ENCODE data around the gene ERI3. TPM values are rescaled to one million over a fixed set of nuclear protein-coding genes. Genes with fewer than 3 reads are reported as not detected.

The ERI3 gene
- total RNA-seq, 2 donors from 2014 or later: 30.4 to 45.5 TPM

DNA sequence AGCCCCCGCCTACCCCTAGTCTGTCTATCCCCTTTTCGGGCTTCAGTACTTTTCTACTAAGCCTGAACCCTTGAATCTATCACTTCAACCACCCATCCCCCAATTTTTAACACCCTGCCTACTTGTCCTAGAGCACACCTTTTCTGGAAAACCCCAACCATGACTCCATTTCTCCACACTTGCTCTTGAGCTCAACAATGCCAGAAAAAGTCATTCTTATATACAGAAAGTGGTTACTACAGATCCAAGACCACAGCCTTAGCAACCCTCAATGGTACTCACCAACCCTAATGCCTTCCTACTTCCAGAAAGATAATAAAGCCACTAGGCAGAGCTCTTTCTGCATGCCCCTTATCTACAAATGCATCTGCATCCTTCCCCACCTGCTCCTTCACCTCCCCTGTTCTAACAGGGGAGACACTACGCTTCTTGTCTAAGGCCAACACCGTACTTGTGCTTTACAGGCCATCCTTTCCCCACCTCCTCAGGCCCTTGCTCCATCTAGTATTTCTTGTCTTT lies 100.6 kb downstream of the ERI3 start:
- H3K27ac Mint-ChIP-seq: no peak overlapping the region
- H3K9me3 Mint-ChIP-seq: no peaks in the 10 kb centered on the region
- no peaks in the 10 kb centered on the region for H3K4me1 Mint-ChIP-seq (ENCODE audit: low read depth)
- DNase-seq (peak in 1 of 2 donors; percentile 13), ATAC-seq (replicated peaks in 1 of 2) (peak; percentile 71 to 88)
- no peaks in the 10 kb centered on the region for H3K27me3 Mint-ChIP-seq (ENCODE audit: low read depth)
- no peak overlapping the region for H3K4me3 Mint-ChIP-seq
- no peaks in the 10 kb centered on the region for H3K36me3 Mint-ChIP-seq (ENCODE audit: insufficient read depth in 2 of 2)

- Mint-ChIP-seq H3K4me1 (ENCODE audit: low read depth) (no peaks in the 10 kb centered on the region), H3K27ac (no peak overlapping the region), H3K36me3 (ENCODE audit: insufficient read depth in 2 of 2) (no peaks in the 10 kb centered on the region), H3K4me3 (no peak overlapping the region), H3K9me3 (no peaks in the 10 kb centered on the region), H3K27me3 (ENCODE audit: low read depth) (no peaks in the 10 kb centered on the region)
- no peak for DNase-seq
- no peak for ATAC-seq (replicated peaks in 1 of 2)
Measured at GRCh38 chr1:44251989-44252671, 102.9 kb downstream of the ERI3 start.

DNA sequence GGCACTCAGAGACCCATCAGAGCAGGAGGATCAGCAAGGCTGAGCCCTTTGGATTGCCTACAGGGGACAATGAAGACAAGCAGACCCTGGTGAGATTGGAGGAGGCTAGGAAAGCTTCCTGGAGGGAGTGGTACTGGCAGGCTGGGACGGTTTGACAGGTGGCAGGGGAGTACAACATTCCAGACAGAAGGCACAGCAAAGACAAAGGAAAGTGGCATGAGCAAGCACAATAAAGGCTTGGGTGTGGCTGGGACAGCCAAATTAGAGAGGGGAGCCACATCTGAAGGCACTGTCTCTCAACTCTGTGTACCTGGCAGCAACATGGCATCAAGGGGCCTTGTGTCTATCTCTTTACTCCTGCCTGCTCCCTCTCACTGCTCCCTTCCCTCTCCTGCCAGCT lies 103.6 kb downstream of the ERI3 start:
- Mint-ChIP-seq H3K27ac (no peak overlapping the region), H3K4me1 (ENCODE audit: low read depth) (no peaks in the 10 kb centered on the region), H3K36me3 (ENCODE audit: insufficient read depth in 2 of 2) (no peaks in the 10 kb centered on the region), H3K4me3 (no peak overlapping the region), H3K27me3 (ENCODE audit: low read depth) (no peaks in the 10 kb centered on the region), H3K9me3 (no peaks in the 10 kb centered on the region)
- ATAC-seq (replicated peaks in 1 of 2) (no peak), DNase-seq (no peak)

DNA sequence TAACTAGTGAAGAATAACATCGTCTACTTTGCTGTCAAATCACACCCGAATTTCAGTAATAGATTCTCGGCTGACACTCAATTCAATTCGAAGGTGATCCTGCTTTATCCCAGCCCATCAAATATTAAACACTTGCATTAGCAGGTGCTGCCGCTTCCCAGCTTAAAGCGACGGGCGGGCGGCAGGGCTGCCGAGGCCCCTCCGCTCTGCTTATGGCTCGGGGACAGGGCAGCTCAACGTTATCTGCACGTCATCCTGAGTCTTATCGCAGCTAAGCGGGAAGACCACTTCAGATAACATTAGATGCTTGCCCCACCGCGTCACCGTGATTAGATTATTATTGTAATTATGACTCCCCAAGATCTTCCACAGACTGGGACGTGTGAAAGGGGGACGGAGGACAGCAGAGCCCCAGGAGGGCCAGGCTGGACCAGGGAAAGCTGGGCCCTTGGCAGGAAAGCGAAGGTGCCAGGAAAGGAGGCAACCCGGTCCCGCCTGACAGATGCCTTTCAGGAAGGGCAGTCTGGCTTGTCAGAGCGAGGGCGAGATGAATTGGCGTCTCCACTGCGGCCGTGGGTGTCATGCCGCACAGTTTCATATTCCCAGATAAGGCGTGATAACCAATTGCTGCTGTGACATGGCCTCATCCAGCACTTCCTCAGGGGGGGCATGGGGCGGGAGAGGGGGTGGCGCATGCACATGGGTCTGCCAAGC lies 104.8 kb downstream of the ERI3 start:
- DNase-seq (no peak), ATAC-seq (replicated peaks in 1 of 2) (no peak)
- Mint-ChIP-seq H3K27ac (no peak overlapping the region), H3K27me3 (ENCODE audit: low read depth) (no peaks in the 10 kb centered on the region), H3K36me3 (ENCODE audit: insufficient read depth in 2 of 2) (no peaks in the 10 kb centered on the region), H3K9me3 (no peaks in the 10 kb centered on the region), H3K4me1 (ENCODE audit: low read depth) (no peaks in the 10 kb centered on the region), H3K4me3 (no peak overlapping the region)

DNA sequence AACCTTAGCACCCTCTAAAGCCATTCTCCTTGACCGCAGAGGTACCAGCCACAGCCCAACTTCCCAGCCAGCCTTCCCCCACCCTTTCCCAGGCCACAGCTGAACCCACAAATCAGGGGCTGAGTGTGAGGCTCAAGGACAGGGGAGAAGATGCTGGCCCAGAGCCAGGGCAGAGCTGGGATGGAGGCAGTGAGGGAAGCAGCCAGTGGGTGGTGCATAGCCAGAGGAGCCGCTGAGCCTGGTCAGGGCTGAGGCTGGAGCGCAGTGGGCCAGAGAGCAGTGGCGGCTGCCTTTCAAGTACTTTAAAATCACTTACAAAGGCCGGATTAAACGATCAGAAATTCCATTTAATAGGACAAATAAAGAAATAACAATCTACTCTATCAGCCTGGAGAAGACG lies 105.5 kb downstream of the ERI3 start:
- no peak for DNase-seq
- no peak for ATAC-seq (replicated peaks in 1 of 2)
- no peaks in the 10 kb centered on the region for H3K9me3 Mint-ChIP-seq
- no peak overlapping the region for H3K27ac Mint-ChIP-seq
- H3K27me3 Mint-ChIP-seq (ENCODE audit: low read depth): no peaks in the 10 kb centered on the region
- H3K36me3 Mint-ChIP-seq (ENCODE audit: insufficient read depth in 2 of 2): no peaks in the 10 kb centered on the region
- H3K4me1 Mint-ChIP-seq (ENCODE audit: low read depth): no peaks in the 10 kb centered on the region
- no peak overlapping the region for H3K4me3 Mint-ChIP-seq

GRCh38 chr1:44246806-44247205 lies 108.3 kb downstream of the ERI3 start:
- no peak overlapping the region for H3K27ac Mint-ChIP-seq
- DNase-seq: no peak
- ATAC-seq (replicated peaks in 1 of 2): no peak
- no peaks in the 10 kb centered on the region for H3K9me3 Mint-ChIP-seq
- H3K27me3 Mint-ChIP-seq (ENCODE audit: low read depth): no peaks in the 10 kb centered on the region
- no peaks in the 10 kb centered on the region for H3K36me3 Mint-ChIP-seq (ENCODE audit: insufficient read depth in 2 of 2)
- H3K4me3 Mint-ChIP-seq: no peak overlapping the region
- no peaks in the 10 kb centered on the region for H3K4me1 Mint-ChIP-seq (ENCODE audit: low read depth)

DNA sequence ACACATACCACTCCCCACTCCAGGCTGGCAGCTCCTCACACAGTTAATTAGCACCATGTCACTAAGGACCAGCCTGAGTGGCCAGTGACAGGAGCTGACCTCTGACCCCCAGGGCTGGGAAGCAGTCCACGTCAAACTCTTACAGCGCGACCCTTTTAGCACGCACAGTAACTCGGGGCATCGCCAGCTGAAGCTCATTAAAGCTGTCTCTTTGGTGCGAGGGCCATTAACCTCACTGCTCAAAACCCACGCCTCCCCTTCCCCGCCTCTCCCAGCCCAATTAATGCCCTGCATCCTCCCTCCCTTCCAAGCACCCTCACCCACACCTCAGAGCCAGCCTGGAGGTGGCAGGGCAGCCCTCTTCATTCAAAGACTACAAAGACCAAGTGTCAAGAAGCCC lies 110.1 kb downstream of the ERI3 start:
- ATAC-seq (replicated peaks in 1 of 2) (no peak), DNase-seq (no peak)
- no peaks in the 10 kb centered on the region for H3K9me3 Mint-ChIP-seq
- no peaks in the 10 kb centered on the region for H3K36me3 Mint-ChIP-seq (ENCODE audit: insufficient read depth in 2 of 2)
- no peak overlapping the region for H3K4me3 Mint-ChIP-seq
- H3K27me3 Mint-ChIP-seq (ENCODE audit: low read depth): no peaks in the 10 kb centered on the region
- H3K4me1 Mint-ChIP-seq (ENCODE audit: low read depth): no peaks in the 10 kb centered on the region
- H3K27ac Mint-ChIP-seq: no peak overlapping the region

GRCh38 chr1:44243782-44244495 lies 111.1 kb downstream of the ERI3 start:
- Mint-ChIP-seq H3K27ac (no peak overlapping the region), H3K4me3 (no peak overlapping the region), H3K27me3 (ENCODE audit: low read depth) (no peaks in the 10 kb centered on the region), H3K4me1 (ENCODE audit: low read depth) (no peaks in the 10 kb centered on the region), H3K36me3 (ENCODE audit: insufficient read depth in 2 of 2) (no peaks in the 10 kb centered on the region), H3K9me3 (no peaks in the 10 kb centered on the region)
- DNase-seq (no peak), ATAC-seq (replicated peaks in 1 of 2) (no peak)

DNA sequence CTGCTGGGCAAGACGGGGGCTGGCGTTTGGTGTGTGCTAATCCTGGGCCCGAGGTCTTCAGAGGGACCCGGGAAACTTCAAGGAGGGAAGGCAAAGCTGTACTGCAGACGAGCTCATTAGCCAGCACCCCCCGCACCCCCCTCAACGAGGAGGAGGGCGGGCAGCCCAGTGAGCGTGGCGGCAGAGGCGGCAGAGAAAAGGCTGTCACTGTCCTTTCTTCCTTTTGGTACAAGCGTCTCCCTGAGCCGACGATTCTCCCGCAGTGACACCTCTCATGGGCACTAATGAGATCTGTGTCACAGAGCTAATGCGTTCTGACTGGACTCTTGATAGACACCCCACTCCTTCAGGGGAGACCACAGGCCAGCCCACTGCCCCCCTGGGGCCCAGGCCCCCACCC lies 112.3 kb downstream of the ERI3 start:
- Mint-ChIP-seq H3K4me3 (no peak overlapping the region), H3K27me3 (ENCODE audit: low read depth) (no peaks in the 10 kb centered on the region), H3K4me1 (ENCODE audit: low read depth) (peaks cover 7% of the 10 kb centered on the region), H3K9me3 (no peaks in the 10 kb centered on the region), H3K27ac (no peak overlapping the region), H3K36me3 (ENCODE audit: insufficient read depth in 2 of 2) (no peaks in the 10 kb centered on the region)
- ATAC-seq (replicated peaks in 1 of 2) (no peak), DNase-seq (no peak)

DNA sequence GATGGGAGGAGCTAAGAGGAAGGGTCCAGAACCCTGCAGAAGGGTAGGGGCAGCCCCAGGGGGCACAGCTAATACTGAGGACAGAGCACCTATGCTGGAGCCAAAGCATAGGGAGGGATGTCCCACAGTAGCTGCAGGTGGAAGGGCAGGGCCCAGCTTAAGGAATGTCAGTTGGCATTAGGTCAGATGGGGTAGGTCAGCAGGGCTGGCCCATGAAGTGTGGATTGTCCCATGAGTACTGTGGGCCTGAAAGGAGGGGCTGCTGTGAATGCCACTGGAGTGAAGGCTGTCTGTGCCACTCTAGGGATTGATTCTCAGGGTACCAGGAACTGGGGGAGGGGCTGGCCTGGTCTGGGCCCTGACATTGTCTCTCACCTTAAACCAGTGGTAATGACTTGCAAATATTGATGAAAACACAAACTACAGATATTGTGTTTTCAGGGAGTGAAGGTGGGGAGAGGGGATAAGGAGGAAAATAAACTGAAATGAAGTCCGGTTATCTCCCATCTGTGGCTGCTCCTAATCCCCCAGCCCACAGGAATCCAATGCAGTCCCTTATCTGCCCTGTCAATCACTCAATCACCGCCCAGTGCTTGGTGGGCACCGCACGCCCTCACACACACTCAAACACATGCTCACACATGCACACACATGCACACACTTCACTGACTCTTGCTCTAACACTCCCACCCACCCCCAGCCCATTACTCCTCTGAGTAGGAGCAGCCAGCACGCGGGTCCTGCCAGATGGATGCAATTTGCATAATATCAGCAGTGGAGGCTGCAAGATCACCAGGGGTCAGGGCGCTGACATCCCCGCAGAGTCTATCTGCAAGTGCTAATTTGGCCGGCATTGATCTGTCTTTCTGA lies 114.0 kb downstream of the ERI3 start:
- Mint-ChIP-seq H3K27me3 (ENCODE audit: low read depth) (no peaks in the 10 kb centered on the region), H3K4me1 (ENCODE audit: low read depth) (peaks cover 7% of the 10 kb centered on the region), H3K9me3 (no peaks in the 10 kb centered on the region), H3K4me3 (no peak overlapping the region), H3K36me3 (ENCODE audit: insufficient read depth in 2 of 2) (no peaks in the 10 kb centered on the region), H3K27ac (no peak overlapping the region)
- ATAC-seq (replicated peaks in 1 of 2) (no peak), DNase-seq (no peak)

- ATAC-seq (replicated peaks in 1 of 2): no peak
- Mint-ChIP-seq H3K4me3 (no peak overlapping the region), H3K27ac (peak overlapping the region; percentile 41), H3K9me3 (no peaks in the 10 kb centered on the region), H3K27me3 (ENCODE audit: low read depth) (no peaks in the 10 kb centered on the region), H3K4me1 (ENCODE audit: low read depth) (peaks cover 7% of the 10 kb centered on the region), H3K36me3 (ENCODE audit: insufficient read depth in 2 of 2) (no peaks in the 10 kb centered on the region)
- DNase-seq: no peak
Measured at GRCh38 chr1:44239961-44240371, 115.1 kb downstream of the ERI3 start.

GRCh38 chr1:44239331-44239960 lies 115.6 kb downstream of the ERI3 start:
- H3K4me3 Mint-ChIP-seq: no peak overlapping the region
- H3K36me3 Mint-ChIP-seq (ENCODE audit: insufficient read depth in 2 of 2): no peaks in the 10 kb centered on the region
- peaks cover 7% of the 10 kb centered on the region for H3K4me1 Mint-ChIP-seq (ENCODE audit: low read depth)
- DNase-seq: no peak
- H3K9me3 Mint-ChIP-seq: no peaks in the 10 kb centered on the region
- H3K27ac Mint-ChIP-seq: no peak overlapping the region
- ATAC-seq (replicated peaks in 1 of 2): peak; percentile 40 to 49
- no peaks in the 10 kb centered on the region for H3K27me3 Mint-ChIP-seq (ENCODE audit: low read depth)
